WTC11 (cell line): ENCODE measurements around the gene IMMT. TPM values are rescaled to one million over a fixed set of nuclear protein-coding genes. Genes with fewer than 3 reads are reported as not detected.

Experiments used
- ATAC-seq: fragments of 200-7000 bp; cut with Tn5 transposase; 2 replicates; pipeline ENCODE4 v1.10.0; 2021; ENCODE audit warnings: mild to moderate bottlenecking, moderate library complexity
- CTCF ChIA-PET: fragments of 300-600 bp; sonication (Branson Sonifier 250); formaldehyde crosslinking; loops from one replicate; lab custom pipeline; 2021; ENCODE audit warnings: antibody characterized with exemption; lab: Charles Lee
- POLR2A ChIA-PET: fragments of 350-600 bp; sonication (Branson Sonifier 250); formaldehyde crosslinking; loops from one replicate; lab custom pipeline; 2021; ENCODE audit warnings: antibody characterized with exemption; lab: Charles Lee
- DNase-seq: peaks from one replicate; pipeline ENCODE4 v3.0.0; 2021; ENCODE audit warnings: low spot score
- H3K27ac Mint-ChIP-seq: 2 replicates; pipeline ENCODE4 v1.8.0; 2021; ENCODE audit warnings: mixed read lengths
- H3K27me3 Mint-ChIP-seq: 2 replicates; pipeline ENCODE4 v1.8.0; 2021; ENCODE audit warnings: low read depth, mild to moderate bottlenecking, moderate library complexity, mixed read lengths
- H3K36me3 Mint-ChIP-seq: 2 replicates; pipeline ENCODE4 v1.8.0; 2021; ENCODE audit warnings: mixed read lengths
- H3K4me1 Mint-ChIP-seq: 2 replicates; pipeline ENCODE4 v1.8.0; 2022; ENCODE audit warnings: mixed read lengths
- H3K4me3 Mint-ChIP-seq: 2 replicates; pipeline ENCODE4 v1.8.0; 2021; ENCODE audit warnings: mild to moderate bottlenecking, moderate library complexity, mixed read lengths
- H3K9me3 Mint-ChIP-seq: 2 replicates; pipeline ENCODE4 v1.8.0; 2021; ENCODE audit warnings: mixed read lengths
- ATF1 ChIP-seq: sonication (generic); formaldehyde crosslinking; IDR thresholded peaks from 2 replicates; pipeline ENCODE4 v1.8.1; 2023; ENCODE audit warnings: mild to moderate bottlenecking, moderate library complexity, missing genetic modification reagents
- CREM ChIP-seq: sonication (generic); formaldehyde crosslinking; IDR thresholded peaks from 2 replicates; pipeline ENCODE4 v1.8.1; 2022; ENCODE audit warnings: mild to moderate bottlenecking, missing genetic modification reagents, moderate library complexity
- ESRRA ChIP-seq: sonication (generic); formaldehyde crosslinking; IDR thresholded peaks from 2 replicates; pipeline ENCODE4 v1.8.1; 2022; ENCODE audit warnings: mild to moderate bottlenecking, missing genetic modification reagents, borderline replicate concordance
- GABPB1 ChIP-seq: sonication (generic); formaldehyde crosslinking; IDR thresholded peaks from 2 replicates; pipeline ENCODE4 v1.8.1; 2023; ENCODE audit warnings: mild to moderate bottlenecking, missing genetic modification reagents
- HMGA2 ChIP-seq: fragments of 250-450 bp; sonication (Bioruptor Pico); IDR thresholded peaks from 2 replicates; pipeline ENCODE4 v1.4.0; 2021; ENCODE audit warnings: mild to moderate bottlenecking, moderate library complexity
- MXD4 ChIP-seq: fragments of 250-450 bp; sonication (Bioruptor Pico); IDR thresholded peaks from 2 replicates; pipeline ENCODE4 v1.8.0; 2021; ENCODE audit warnings: mild to moderate bottlenecking, moderate library complexity, borderline replicate concordance
- MYBL2 ChIP-seq: sonication (generic); formaldehyde crosslinking; IDR thresholded peaks from 2 replicates; pipeline ENCODE4 v1.8.1; 2023; ENCODE audit warnings: mild to moderate bottlenecking, moderate library complexity, missing genetic modification reagents
- NFATC4 ChIP-seq: fragments of 250-450 bp; sonication (Bioruptor Pico); IDR thresholded peaks from 2 replicates; pipeline ENCODE4 v1.9.0; 2021; ENCODE audit warnings: mild to moderate bottlenecking
- NFYB ChIP-seq: sonication (generic); formaldehyde crosslinking; conservative IDR thresholded peaks from 2 replicates; pipeline ENCODE4 v1.8.0; 2022; ENCODE audit warnings: low read depth, missing genetic modification reagents
- OVOL2 ChIP-seq: fragments of 250-450 bp; sonication (Bioruptor Pico); IDR thresholded peaks from 2 replicates; pipeline ENCODE4 v1.9.0; 2021; ENCODE audit warnings: mild to moderate bottlenecking, borderline replicate concordance
- SOX15 ChIP-seq: fragments of 250-450 bp; sonication (Bioruptor Pico); IDR thresholded peaks from 2 replicates; pipeline ENCODE4 v1.9.0; 2021; ENCODE audit warnings: mild to moderate bottlenecking
- TEAD4 ChIP-seq: sonication (generic); formaldehyde crosslinking; IDR thresholded peaks from 2 replicates; pipeline ENCODE4 v1.8.0; 2022; ENCODE audit warnings: mild to moderate bottlenecking, missing genetic modification reagents
- ZNF219 ChIP-seq: sonication (generic); formaldehyde crosslinking; IDR thresholded peaks from 2 replicates; pipeline ENCODE4 v1.8.0; 2023; ENCODE audit warnings: missing genetic modification reagents, mild to moderate bottlenecking, borderline replicate concordance
- ZNF263 ChIP-seq: sonication (generic); formaldehyde crosslinking; IDR thresholded peaks from 2 replicates; pipeline ENCODE4 v1.8.1; 2022; ENCODE audit warnings: low read depth, mild to moderate bottlenecking, moderate library complexity, missing genetic modification reagents
- ZNF317 ChIP-seq: sonication (generic); formaldehyde crosslinking; IDR thresholded peaks from 2 replicates; pipeline ENCODE4 v1.8.1; 2023; ENCODE audit warnings: low read depth, mild to moderate bottlenecking, moderate library complexity, missing genetic modification reagents, borderline replicate concordance
- ZNF396 ChIP-seq: fragments of 250-450 bp; sonication (Bioruptor Pico); IDR thresholded peaks from 2 replicates; pipeline ENCODE4 v1.8.0; 2021; ENCODE audit warnings: mild to moderate bottlenecking, moderate library complexity, borderline replicate concordance
- ZNF423 ChIP-seq: fragments of 250-450 bp; sonication (Bioruptor Pico); IDR thresholded peaks from 2 replicates; pipeline ENCODE4 v2.1.2; 2022; ENCODE audit warnings: mild to moderate bottlenecking, moderate library complexity
- total RNA-seq: library from RNA; stranded (reverse); gene quantifications from 3 replicates; pipeline ENCODE4 v1.2.3, GENCODE V29; 2021
- TF ChIP-seq, protein P1 (sequence below): fragments of 250-450 bp; sonication (Bioruptor Pico); IDR thresholded peaks from 2 replicates; pipeline ENCODE4 v1.9.0; 2021; ENCODE audit warnings: mild to moderate bottlenecking
- TF ChIP-seq, protein P2 (sequence below): sonication (generic); formaldehyde crosslinking; IDR thresholded peaks from 2 replicates; pipeline ENCODE4 v1.8.1; 2023; ENCODE audit warnings: mild to moderate bottlenecking, missing genetic modification reagents, moderate library complexity
- TF ChIP-seq, protein P3 (sequence below): sonication (generic); formaldehyde crosslinking; IDR thresholded peaks from 2 replicates; pipeline ENCODE4 v1.8.1; 2022; ENCODE audit warnings: low read depth, mild to moderate bottlenecking, moderate library complexity, missing genetic modification reagents, borderline replicate concordance
- TF ChIP-seq, protein P4 (sequence below): sonication (generic); formaldehyde crosslinking; IDR thresholded peaks from 2 replicates; pipeline ENCODE4 v1.8.0; 2022; ENCODE audit warnings: mild to moderate bottlenecking, missing genetic modification reagents
- TF ChIP-seq, protein P5 (sequence below): sonication (generic); formaldehyde crosslinking; IDR thresholded peaks from 2 replicates; pipeline ENCODE4 v1.8.1; 2023; ENCODE audit warnings: mild to moderate bottlenecking, missing genetic modification reagents
- TF ChIP-seq, protein P6 (sequence below): sonication (generic); formaldehyde crosslinking; IDR thresholded peaks from 2 replicates; pipeline ENCODE4 v1.8.1; 2023; ENCODE audit warnings: mild to moderate bottlenecking, missing genetic modification reagents
- TF ChIP-seq, protein P7 (sequence below): sonication (generic); formaldehyde crosslinking; IDR thresholded peaks from 2 replicates; pipeline ENCODE4 v1.8.1; 2023; ENCODE audit warnings: mild to moderate bottlenecking, missing genetic modification reagents, moderate library complexity

Gene IMMT
- total RNA-seq, 1 experiment from 2014 or later, result 102 TPM

DNA sequence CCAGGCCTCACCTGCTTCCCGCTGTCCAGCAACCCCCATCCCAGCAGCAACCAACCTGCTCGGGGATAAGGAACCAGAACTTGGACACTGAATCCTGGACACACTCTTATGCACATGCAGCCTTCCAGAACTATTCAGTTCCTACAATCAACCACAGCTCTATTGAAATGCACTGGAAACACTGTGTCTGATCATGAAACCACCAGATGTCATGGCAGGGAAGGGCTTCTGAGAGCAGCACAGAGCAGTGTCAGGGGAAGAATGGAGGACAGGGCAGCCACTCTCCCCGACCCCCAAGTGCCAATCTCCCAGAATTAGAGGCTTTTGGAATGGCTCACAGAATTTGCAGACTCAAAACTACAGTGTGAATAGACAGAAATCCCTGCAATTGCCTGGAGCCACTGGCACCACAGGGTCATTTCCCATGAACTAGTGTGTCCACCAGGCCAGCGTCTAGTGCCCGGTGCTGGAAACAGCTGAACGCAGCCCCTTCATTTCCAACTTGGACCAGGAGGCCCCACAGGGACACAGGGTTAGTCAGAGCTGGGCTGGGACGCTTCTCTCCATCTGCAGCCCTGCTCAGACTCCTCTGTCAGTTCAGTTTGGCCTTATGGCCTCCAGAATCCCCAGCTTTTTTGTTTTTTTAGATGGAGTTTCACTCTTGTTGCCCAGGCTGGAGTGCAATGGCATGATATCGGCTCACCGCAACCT lies 29.5 kb upstream of the IMMT start (continued):
- TF ChIP-seq, protein P1, sequence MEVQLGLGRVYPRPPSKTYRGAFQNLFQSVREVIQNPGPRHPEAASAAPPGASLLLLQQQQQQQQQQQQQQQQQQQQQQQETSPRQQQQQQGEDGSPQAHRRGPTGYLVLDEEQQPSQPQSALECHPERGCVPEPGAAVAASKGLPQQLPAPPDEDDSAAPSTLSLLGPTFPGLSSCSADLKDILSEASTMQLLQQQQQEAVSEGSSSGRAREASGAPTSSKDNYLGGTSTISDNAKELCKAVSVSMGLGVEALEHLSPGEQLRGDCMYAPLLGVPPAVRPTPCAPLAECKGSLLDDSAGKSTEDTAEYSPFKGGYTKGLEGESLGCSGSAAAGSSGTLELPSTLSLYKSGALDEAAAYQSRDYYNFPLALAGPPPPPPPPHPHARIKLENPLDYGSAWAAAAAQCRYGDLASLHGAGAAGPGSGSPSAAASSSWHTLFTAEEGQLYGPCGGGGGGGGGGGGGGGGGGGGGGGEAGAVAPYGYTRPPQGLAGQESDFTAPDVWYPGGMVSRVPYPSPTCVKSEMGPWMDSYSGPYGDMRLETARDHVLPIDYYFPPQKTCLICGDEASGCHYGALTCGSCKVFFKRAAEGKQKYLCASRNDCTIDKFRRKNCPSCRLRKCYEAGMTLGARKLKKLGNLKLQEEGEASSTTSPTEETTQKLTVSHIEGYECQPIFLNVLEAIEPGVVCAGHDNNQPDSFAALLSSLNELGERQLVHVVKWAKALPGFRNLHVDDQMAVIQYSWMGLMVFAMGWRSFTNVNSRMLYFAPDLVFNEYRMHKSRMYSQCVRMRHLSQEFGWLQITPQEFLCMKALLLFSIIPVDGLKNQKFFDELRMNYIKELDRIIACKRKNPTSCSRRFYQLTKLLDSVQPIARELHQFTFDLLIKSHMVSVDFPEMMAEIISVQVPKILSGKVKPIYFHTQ (CRISPR knock-in tag), result no peak
- TF ChIP-seq ZNF396 (CRISPR knock-in tag), result no peak
- TF ChIP-seq NFYB (CRISPR knock-in tag), result no peak
- TF ChIP-seq MYBL2 (CRISPR knock-in tag), result no peak
- TF ChIP-seq SOX15 (CRISPR knock-in tag), result no peak
- TF ChIP-seq ZNF317 (CRISPR knock-in tag), result no peak
- TF ChIP-seq TEAD4 (CRISPR knock-in tag), result no peak

DNA sequence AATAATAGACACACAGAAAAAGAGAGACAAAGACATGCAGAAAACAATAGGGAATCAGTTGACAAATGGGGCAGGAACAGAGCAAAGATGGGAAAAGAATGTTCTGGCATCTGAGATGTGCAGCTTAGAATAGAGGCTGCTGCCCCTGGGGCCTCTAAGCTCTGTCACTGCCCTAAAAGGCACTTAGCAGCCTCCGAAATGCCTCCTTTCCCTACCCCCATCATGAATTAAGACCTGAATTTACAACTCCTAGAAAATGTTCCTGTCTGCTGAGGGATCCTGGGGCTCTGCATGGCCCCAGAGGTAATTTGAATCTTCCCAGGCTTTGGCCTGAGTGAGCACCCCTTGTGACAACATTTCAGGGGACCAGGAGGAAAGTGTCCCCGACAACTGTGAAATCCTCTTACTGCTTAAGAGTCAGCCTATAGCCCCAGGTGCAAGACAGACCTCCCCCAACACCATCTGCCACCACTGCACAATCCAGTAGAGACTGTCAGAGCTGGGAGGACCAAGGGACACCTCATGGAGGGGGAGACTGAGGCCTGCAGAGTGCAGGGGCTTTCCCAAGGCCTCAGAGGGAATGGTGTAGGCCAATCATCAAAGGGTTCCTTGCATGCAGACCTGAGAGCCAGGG lies 28.8 kb upstream of the IMMT start:
- ChIA-PET CTCF (interaction anchor here (4.3 kb wide), 1 partner anchor 148 kb away, joined by 45 read pairs; no protein-coding TSS in a partner anchor), POLR2A (no interaction called here)
- Mint-ChIP-seq H3K4me3 (no peak overlapping the region), H3K36me3 (no peaks in the 10 kb centered on the region), H3K27me3 (no peaks in the 10 kb centered on the region), H3K27ac (no peak overlapping the region), H3K9me3 (no peaks in the 10 kb centered on the region), H3K4me1 (peaks cover 16% of the 10 kb centered on the region)
- no peak for ATAC-seq
- DNase-seq, result no peak
- TF ChIP-seq ZNF263 (CRISPR knock-in tag) (no peak), OVOL2 (CRISPR knock-in tag) (no peak), HMGA2 (CRISPR knock-in tag) (no peak), ZNF423 (CRISPR knock-in tag) (no peak), CREM (CRISPR knock-in tag) (no peak), ZNF317 (CRISPR knock-in tag) (no peak), NFATC4 (CRISPR knock-in tag) (no peak), MYBL2 (CRISPR knock-in tag) (no peak), GABPB1 (CRISPR knock-in tag) (no peak), MXD4 (CRISPR knock-in tag) (no peak), ZNF219 (CRISPR knock-in tag) (no peak), ESRRA (CRISPR knock-in tag) (no peak), ATF1 (no peak)
- TF ChIP-seq, protein P2, sequence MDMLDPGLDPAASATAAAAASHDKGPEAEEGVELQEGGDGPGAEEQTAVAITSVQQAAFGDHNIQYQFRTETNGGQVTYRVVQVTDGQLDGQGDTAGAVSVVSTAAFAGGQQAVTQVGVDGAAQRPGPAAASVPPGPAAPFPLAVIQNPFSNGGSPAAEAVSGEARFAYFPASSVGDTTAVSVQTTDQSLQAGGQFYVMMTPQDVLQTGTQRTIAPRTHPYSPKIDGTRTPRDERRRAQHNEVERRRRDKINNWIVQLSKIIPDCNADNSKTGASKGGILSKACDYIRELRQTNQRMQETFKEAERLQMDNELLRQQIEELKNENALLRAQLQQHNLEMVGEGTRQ, result no peak
- TF ChIP-seq, protein P3, sequence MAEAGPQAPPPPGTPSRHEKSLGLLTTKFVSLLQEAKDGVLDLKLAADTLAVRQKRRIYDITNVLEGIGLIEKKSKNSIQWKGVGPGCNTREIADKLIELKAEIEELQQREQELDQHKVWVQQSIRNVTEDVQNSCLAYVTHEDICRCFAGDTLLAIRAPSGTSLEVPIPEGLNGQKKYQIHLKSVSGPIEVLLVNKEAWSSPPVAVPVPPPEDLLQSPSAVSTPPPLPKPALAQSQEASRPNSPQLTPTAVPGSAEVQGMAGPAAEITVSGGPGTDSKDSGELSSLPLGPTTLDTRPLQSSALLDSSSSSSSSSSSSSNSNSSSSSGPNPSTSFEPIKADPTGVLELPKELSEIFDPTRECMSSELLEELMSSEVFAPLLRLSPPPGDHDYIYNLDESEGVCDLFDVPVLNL (CRISPR knock-in tag), result no peak
- TF ChIP-seq, protein P4, sequence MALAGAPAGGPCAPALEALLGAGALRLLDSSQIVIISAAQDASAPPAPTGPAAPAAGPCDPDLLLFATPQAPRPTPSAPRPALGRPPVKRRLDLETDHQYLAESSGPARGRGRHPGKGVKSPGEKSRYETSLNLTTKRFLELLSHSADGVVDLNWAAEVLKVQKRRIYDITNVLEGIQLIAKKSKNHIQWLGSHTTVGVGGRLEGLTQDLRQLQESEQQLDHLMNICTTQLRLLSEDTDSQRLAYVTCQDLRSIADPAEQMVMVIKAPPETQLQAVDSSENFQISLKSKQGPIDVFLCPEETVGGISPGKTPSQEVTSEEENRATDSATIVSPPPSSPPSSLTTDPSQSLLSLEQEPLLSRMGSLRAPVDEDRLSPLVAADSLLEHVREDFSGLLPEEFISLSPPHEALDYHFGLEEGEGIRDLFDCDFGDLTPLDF (CRISPR knock-in tag), result no peak
- TF ChIP-seq, protein P5, sequence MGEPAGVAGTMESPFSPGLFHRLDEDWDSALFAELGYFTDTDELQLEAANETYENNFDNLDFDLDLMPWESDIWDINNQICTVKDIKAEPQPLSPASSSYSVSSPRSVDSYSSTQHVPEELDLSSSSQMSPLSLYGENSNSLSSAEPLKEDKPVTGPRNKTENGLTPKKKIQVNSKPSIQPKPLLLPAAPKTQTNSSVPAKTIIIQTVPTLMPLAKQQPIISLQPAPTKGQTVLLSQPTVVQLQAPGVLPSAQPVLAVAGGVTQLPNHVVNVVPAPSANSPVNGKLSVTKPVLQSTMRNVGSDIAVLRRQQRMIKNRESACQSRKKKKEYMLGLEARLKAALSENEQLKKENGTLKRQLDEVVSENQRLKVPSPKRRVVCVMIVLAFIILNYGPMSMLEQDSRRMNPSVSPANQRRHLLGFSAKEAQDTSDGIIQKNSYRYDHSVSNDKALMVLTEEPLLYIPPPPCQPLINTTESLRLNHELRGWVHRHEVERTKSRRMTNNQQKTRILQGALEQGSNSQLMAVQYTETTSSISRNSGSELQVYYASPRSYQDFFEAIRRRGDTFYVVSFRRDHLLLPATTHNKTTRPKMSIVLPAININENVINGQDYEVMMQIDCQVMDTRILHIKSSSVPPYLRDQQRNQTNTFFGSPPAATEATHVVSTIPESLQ, result no peak
- TF ChIP-seq, protein P6, sequence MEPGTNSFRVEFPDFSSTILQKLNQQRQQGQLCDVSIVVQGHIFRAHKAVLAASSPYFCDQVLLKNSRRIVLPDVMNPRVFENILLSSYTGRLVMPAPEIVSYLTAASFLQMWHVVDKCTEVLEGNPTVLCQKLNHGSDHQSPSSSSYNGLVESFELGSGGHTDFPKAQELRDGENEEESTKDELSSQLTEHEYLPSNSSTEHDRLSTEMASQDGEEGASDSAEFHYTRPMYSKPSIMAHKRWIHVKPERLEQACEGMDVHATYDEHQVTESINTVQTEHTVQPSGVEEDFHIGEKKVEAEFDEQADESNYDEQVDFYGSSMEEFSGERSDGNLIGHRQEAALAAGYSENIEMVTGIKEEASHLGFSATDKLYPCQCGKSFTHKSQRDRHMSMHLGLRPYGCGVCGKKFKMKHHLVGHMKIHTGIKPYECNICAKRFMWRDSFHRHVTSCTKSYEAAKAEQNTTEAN, result no peak
- TF ChIP-seq, protein P7, sequence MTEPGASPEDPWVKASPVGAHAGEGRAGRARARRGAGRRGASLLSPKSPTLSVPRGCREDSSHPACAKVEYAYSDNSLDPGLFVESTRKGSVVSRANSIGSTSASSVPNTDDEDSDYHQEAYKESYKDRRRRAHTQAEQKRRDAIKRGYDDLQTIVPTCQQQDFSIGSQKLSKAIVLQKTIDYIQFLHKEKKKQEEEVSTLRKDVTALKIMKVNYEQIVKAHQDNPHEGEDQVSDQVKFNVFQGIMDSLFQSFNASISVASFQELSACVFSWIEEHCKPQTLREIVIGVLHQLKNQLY, result no peak
